ENCODE data around the gene C10orf95.
A peak's percentile ranks its signal among the peaks of the same experiment; 100 is the strongest.
"Not testable (repeated sequence)": the region's sequence is repeated elsewhere in the genome, so short reads cannot be mapped to it uniquely, and the experiment has no call there.

C10orf95 gene

GRCh38 chr10:102468683-102469082 is 17.3 kb upstream of the C10orf95 start:
- in situ Hi-C loops (cut with HindIII; ENCODE audit: low pct_ligation_motif_present, low pct_unique_long_range_greater_than_20kb, low sequenced_read_pairs), result no loop called here
- no peak for DNase-seq

GRCh38 chr10:102467971-102468438 is 16.7 kb upstream of the C10orf95 start:
- no peak for DNase-seq
- in situ Hi-C loops (cut with HindIII; ENCODE audit: low pct_ligation_motif_present, low pct_unique_long_range_greater_than_20kb, low sequenced_read_pairs), result no loop called here

- in situ Hi-C loops (cut with HindIII; ENCODE audit: low pct_ligation_motif_present, low pct_unique_long_range_greater_than_20kb, low sequenced_read_pairs), result no loop called here
- DNase-seq, result no peak
Measured at GRCh38 chr10:102467318-102467717, 16.0 kb upstream of the C10orf95 start.

GRCh38 chr10:102465466-102465865 is 14.1 kb upstream of the C10orf95 start:
- in situ Hi-C loops (cut with HindIII; ENCODE audit: low pct_ligation_motif_present, low pct_unique_long_range_greater_than_20kb, low sequenced_read_pairs), result no loop called here
- no peak for DNase-seq

GRCh38 chr10:102463983-102464382 is 12.6 kb upstream of the C10orf95 start:
- in situ Hi-C loops (cut with HindIII; ENCODE audit: low pct_ligation_motif_present, low pct_unique_long_range_greater_than_20kb, low sequenced_read_pairs), result no loop called here
- DNase-seq, result no peak

GRCh38 chr10:102462512-102463054 is 11.2 kb upstream of the C10orf95 start:
- in situ Hi-C loops (cut with HindIII; ENCODE audit: low pct_ligation_motif_present, low pct_unique_long_range_greater_than_20kb, low sequenced_read_pairs), result no loop called here
- DNase-seq, result no peak

- peak; percentile 95 for DNase-seq
- in situ Hi-C loops (cut with HindIII; ENCODE audit: low pct_ligation_motif_present, low pct_unique_long_range_greater_than_20kb, low sequenced_read_pairs), result no loop called here
Measured at GRCh38 chr10:102461187-102462054, 10.1 kb upstream of the C10orf95 start.

- in situ Hi-C loops (cut with HindIII; ENCODE audit: low pct_ligation_motif_present, low pct_unique_long_range_greater_than_20kb, low sequenced_read_pairs), result no loop called here
- DNase-seq, result no peak
Measured at GRCh38 chr10:102460836-102461186, 9.5 kb upstream of the C10orf95 start.

- in situ Hi-C loops (cut with HindIII; ENCODE audit: low pct_ligation_motif_present, low pct_unique_long_range_greater_than_20kb, low sequenced_read_pairs), result no loop called here
- DNase-seq, result no peak
Measured at GRCh38 chr10:102458656-102459055, 7.3 kb upstream of the C10orf95 start.

- DNase-seq, result no peak
- in situ Hi-C loops (cut with HindIII; ENCODE audit: low pct_ligation_motif_present, low pct_unique_long_range_greater_than_20kb, low sequenced_read_pairs), result no loop called here
Measured at GRCh38 chr10:102457591-102458150, 6.3 kb upstream of the C10orf95 start.

GRCh38 chr10:102455893-102456471 is 4.6 kb upstream of the C10orf95 start:
- DNase-seq, result peak; percentile 83
- in situ Hi-C loops (cut with HindIII; ENCODE audit: low pct_ligation_motif_present, low pct_unique_long_range_greater_than_20kb, low sequenced_read_pairs), result no loop called here

GRCh38 chr10:102454662-102455487 is 3.5 kb upstream of the C10orf95 start:
- DNase-seq; in situ Hi-C loops (cut with HindIII; ENCODE audit: low pct_ligation_motif_present, low pct_unique_long_range_greater_than_20kb, low sequenced_read_pairs): not testable (repeated sequence)

- DNase-seq, result peak; percentile 54
- in situ Hi-C loops (cut with HindIII; ENCODE audit: low pct_ligation_motif_present, low pct_unique_long_range_greater_than_20kb, low sequenced_read_pairs), result no loop called here
Measured at GRCh38 chr10:102453502-102453901, 2.2 kb upstream of the C10orf95 start.

GRCh38 chr10:102452672-102453340 is 1.5 kb upstream of the C10orf95 start:
- DNase-seq, result peak; percentile 88
- in situ Hi-C loops (cut with HindIII; ENCODE audit: low pct_ligation_motif_present, low pct_unique_long_range_greater_than_20kb, low sequenced_read_pairs), result no loop called here

GRCh38 chr10:102450374-102451104 is 804 bp downstream of the C10orf95 start:
- DNase-seq, result peak; percentile 76
- in situ Hi-C loops (cut with HindIII; ENCODE audit: low pct_ligation_motif_present, low pct_unique_long_range_greater_than_20kb, low sequenced_read_pairs), result no loop called here

- in situ Hi-C loops (cut with HindIII; ENCODE audit: low pct_ligation_motif_present, low pct_unique_long_range_greater_than_20kb, low sequenced_read_pairs), result no loop called here
- peak; percentile 21 for DNase-seq
Measured at GRCh38 chr10:102450124-102450373, 1.3 kb downstream of the C10orf95 start.

- peak; percentile 89 for DNase-seq
- in situ Hi-C loops (cut with HindIII; ENCODE audit: low pct_ligation_motif_present, low pct_unique_long_range_greater_than_20kb, low sequenced_read_pairs), result no loop called here
Measured at GRCh38 chr10:102449321-102450123, 1.8 kb downstream of the C10orf95 start.
